Mesothelial cell of epicardium (in vitro differentiated cells): ENCODE results near the gene ACSS2. TPM values are rescaled to one million over a fixed set of nuclear protein-coding genes. Genes with fewer than 3 reads are reported as not detected.

Experiments
- DNase-seq, 2 experiments: peaks; one replicate each; pipeline ENCODE4 v3.0.0; 2021; ENCODE audit warnings: low spot score in 2 of 2; ENCODE audit not compliant: unreplicated experiment in 2 of 2
- H3K27ac Mint-ChIP-seq: 2 replicates; pipeline ENCODE4 v1.8.0; 2021; ENCODE audit warnings: mixed read lengths
- H3K27me3 Mint-ChIP-seq: 2 replicates; pipeline ENCODE4 v1.8.0; 2021; ENCODE audit warnings: low read depth, mixed read lengths
- H3K36me3 Mint-ChIP-seq: 2 replicates; pipeline ENCODE4 v1.8.0; 2021; ENCODE audit warnings: mixed read lengths
- H3K4me1 Mint-ChIP-seq: 2 replicates; pipeline ENCODE4 v1.8.0; 2021; ENCODE audit warnings: mixed read lengths
- H3K4me3 Mint-ChIP-seq: 2 replicates; pipeline ENCODE4 v1.8.0; 2021; ENCODE audit warnings: mild to moderate bottlenecking, moderate library complexity, mixed read lengths
- H3K9me3 Mint-ChIP-seq: 2 replicates; pipeline ENCODE4 v1.8.0; 2021; ENCODE audit warnings: mixed read lengths
- CTCF ChIP-seq: fragments of 200-600 bp; sonication (generic); IDR thresholded peaks from one replicate; pipeline ENCODE4 v1.5.0; 2021; ENCODE audit warnings: antibody characterized with exemption; ENCODE audit not compliant: unreplicated experiment
- total RNA-seq: library from RNA; stranded (reverse); gene quantifications from 3 replicates; pipeline ENCODE4 v1.2.1, GENCODE V29; 2021

Gene ACSS2
- 29.9 to 35.0 TPM (median 32.2 TPM) in 3 replicates for total RNA-seq

GRCh38 chr20:34876406-34877282, at the start of gene ACSS2:
Gene ACSS2 (plus strand): TSS chr20:34876612. CDS start chr20:34876646, 34 bp downstream.
- peak in 1 of 2 experiments; percentile 97 for DNase-seq
- Mint-ChIP-seq H3K36me3 (peaks cover 2% of the 10 kb centered on the region), H3K4me3 (peak within 1 kb of the TSS; percentile 93), H3K9me3 (no peaks in the 10 kb centered on the region), H3K27ac (peak within 1 kb of the TSS; percentile 96), H3K4me1 (peaks cover 33% of the 10 kb centered on the region), H3K27me3 (no peaks in the 10 kb centered on the region)
- no peak for TF ChIP-seq CTCF

- Mint-ChIP-seq H3K4me1 (peaks cover 8% of the 10 kb centered on the region), H3K36me3 (no peaks in the 10 kb centered on the region), H3K27ac (no peak overlapping the region), H3K4me3 (no peak overlapping the region), H3K9me3 (no peaks in the 10 kb centered on the region), H3K27me3 (peaks cover 13% of the 10 kb centered on the region)
- TF ChIP-seq CTCF: no peak
- DNase-seq: no peak
Observed at GRCh38 chr20:34829191-34829590, 47.2 kb upstream of the ACSS2 start.

GRCh38 chr20:34831936-34832335, 44.5 kb upstream of the ACSS2 start:
- H3K4me1 Mint-ChIP-seq: peaks cover 2% of the 10 kb centered on the region
- H3K27me3 Mint-ChIP-seq: peaks cover 13% of the 10 kb centered on the region
- H3K27ac Mint-ChIP-seq: no peak overlapping the region

GRCh38 chr20:34834459-34834893, 41.9 kb upstream of the ACSS2 start:
- no peaks in the 10 kb centered on the region for H3K9me3 Mint-ChIP-seq
- H3K36me3 Mint-ChIP-seq: no peaks in the 10 kb centered on the region
- H3K4me3 Mint-ChIP-seq: no peak overlapping the region
- TF ChIP-seq CTCF: peak; percentile 55
- DNase-seq: peak in 1 of 2 experiments; percentile 31
- peaks cover 2% of the 10 kb centered on the region for H3K4me1 Mint-ChIP-seq
- H3K27me3 Mint-ChIP-seq: peaks cover 17% of the 10 kb centered on the region
- H3K27ac Mint-ChIP-seq: no peak overlapping the region

More at GRCh38 chr20:34831936-34832335, 44.5 kb upstream of the ACSS2 start:
- peak in 1 of 2 experiments; percentile 6 for DNase-seq
- no peaks in the 10 kb centered on the region for H3K36me3 Mint-ChIP-seq
- H3K9me3 Mint-ChIP-seq: no peaks in the 10 kb centered on the region
- no peak for TF ChIP-seq CTCF
- H3K4me3 Mint-ChIP-seq: no peak overlapping the region

GRCh38 chr20:34842143-34842542, 34.3 kb upstream of the ACSS2 start:
- no peak overlapping the region for H3K4me3 Mint-ChIP-seq
- H3K9me3 Mint-ChIP-seq: no peaks in the 10 kb centered on the region
- no peak overlapping the region for H3K27ac Mint-ChIP-seq
- no peak for DNase-seq
- H3K27me3 Mint-ChIP-seq: peaks cover 4% of the 10 kb centered on the region
- H3K36me3 Mint-ChIP-seq: peaks cover 12% of the 10 kb centered on the region
- no peaks in the 10 kb centered on the region for H3K4me1 Mint-ChIP-seq
- TF ChIP-seq CTCF: no peak
